Neural progenitor cell (in vitro differentiated cells): Measurements from ENCODE around the gene XPNPEP2. TPM values are rescaled to one million over a fixed set of nuclear protein-coding genes. Genes with fewer than 3 reads are reported as not detected.

Experiments
- DNase-seq: peaks from one replicate; pipeline ENCODE4 v3.0.0-alpha.2; 2016; ENCODE audit warnings: low spot score
- H2AFZ ChIP-seq: fragments of 200-600 bp; sonication (generic); replicated peaks from 2 replicates; pipeline ENCODE4 v1.6.1; 2016; ENCODE audit warnings: antibody characterized with exemption
- H3F3A ChIP-seq: fragments of 200-600 bp; sonication (generic); 2 replicates; pipeline ENCODE4 v1.6.1; 2016; ENCODE audit warnings: antibody characterized with exemption, low read depth
- H3K27ac ChIP-seq: fragments of 200-600 bp; sonication (generic); 2 replicates; pipeline ENCODE4 v1.5.1; 2016; ENCODE audit warnings: mild to moderate bottlenecking
- H3K27me3 ChIP-seq: fragments of 200-600 bp; sonication (generic); 2 replicates; pipeline ENCODE4 v1.6.1; 2016; ENCODE audit warnings: mild to moderate bottlenecking, moderate library complexity
- H3K36me3 ChIP-seq: fragments of 200-600 bp; sonication (generic); 2 replicates; pipeline ENCODE4 v1.5.1; 2016
- H3K4me1 ChIP-seq: fragments of 200-600 bp; sonication (generic); 2 replicates; pipeline ENCODE4 v1.6.1; 2016; ENCODE audit warnings: mixed run types
- H3K4me2 ChIP-seq: fragments of 200-600 bp; sonication (generic); 2 replicates; pipeline ENCODE4 v1.6.1; 2016
- H3K4me3 ChIP-seq: fragments of 200-600 bp; sonication (generic); 2 replicates; pipeline ENCODE4 v1.5.1; 2016
- H3K79me2 ChIP-seq: fragments of 200-600 bp; sonication (generic); 2 replicates; pipeline ENCODE4 v1.6.1; 2016; ENCODE audit warnings: low read depth
- H3K9ac ChIP-seq: fragments of 200-600 bp; sonication (generic); 2 replicates; pipeline ENCODE4 v1.6.1; 2016
- H3K9me3 ChIP-seq: fragments of 200-600 bp; sonication (generic); 2 replicates; pipeline ENCODE4 v1.5.1; 2016; ENCODE audit warnings: low read depth
- H4K20me1 ChIP-seq: fragments of 200-600 bp; sonication (generic); 2 replicates; pipeline ENCODE4 v1.6.1; 2016; ENCODE audit warnings: low read depth
- H3K27ac Mint-ChIP-seq: 3 replicates; pipeline ENCODE4 v1.8.0; 2021; ENCODE audit warnings: mixed read lengths
- H3K27me3 Mint-ChIP-seq: 2 replicates; pipeline ENCODE4 v1.8.0; 2022; ENCODE audit warnings: low read depth, mild to moderate bottlenecking, inconsistent platforms, moderate library complexity, mixed read lengths; ENCODE audit not compliant: insufficient read depth
- H3K36me3 Mint-ChIP-seq: 3 replicates; pipeline ENCODE4 v1.8.0; 2021; ENCODE audit warnings: mixed read lengths
- H3K4me1 Mint-ChIP-seq: 3 replicates; pipeline ENCODE4 v1.8.0; 2021; ENCODE audit warnings: mixed read lengths
- H3K4me3 Mint-ChIP-seq: 3 replicates; pipeline ENCODE4 v1.8.0; 2021; ENCODE audit warnings: mild to moderate bottlenecking, moderate library complexity, mixed read lengths
- H3K9me3 Mint-ChIP-seq: 3 replicates; pipeline ENCODE4 v1.8.0; 2020; ENCODE audit warnings: mixed read lengths
- CTCF ChIP-seq: fragments of 200-600 bp; sonication (generic); IDR thresholded peaks from 2 replicates; pipeline ENCODE4 v1.5.1; 2017; ENCODE audit warnings: antibody characterized with exemption, mild to moderate bottlenecking
- EZH2 ChIP-seq: fragments of 200-600 bp; sonication (generic); IDR thresholded peaks from 2 replicates; pipeline ENCODE4 v1.6.1; 2017; ENCODE audit warnings: antibody characterized with exemption, mild to moderate bottlenecking, moderate library complexity
- EZH2phosphoT487 ChIP-seq: fragments of 200-600 bp; sonication (generic); IDR thresholded peaks from 2 replicates; pipeline ENCODE4 v1.6.1; 2017; ENCODE audit warnings: antibody characterized with exemption
- total RNA-seq: library from RNA; depleted of rRNA; stranded (reverse); fragments of >200 nt; gene quantifications from 2 replicates; pipeline ENCODE4 v1.2.3, GENCODE V29; 2015; ENCODE audit warnings: low replicate concordance

The XPNPEP2 gene
- total RNA-seq, 1 donor from 2014 or later: 1.7 TPM

GRCh38 chrX:129760981-129761380 lies 22.2 kb downstream of the XPNPEP2 start:
- no peaks in the 10 kb centered on the region for H3K27me3 ChIP-seq
- no peaks in the 10 kb centered on the region for H3K36me3 Mint-ChIP-seq
- H3K4me1 ChIP-seq: no peaks in the 10 kb centered on the region
- no peaks in the 10 kb centered on the region for H4K20me1 ChIP-seq
- H3K4me1 Mint-ChIP-seq: peaks cover 18% of the 10 kb centered on the region
- H3K9me3 Mint-ChIP-seq: no peaks in the 10 kb centered on the region
- peaks cover 5% of the 10 kb centered on the region for H3K27me3 Mint-ChIP-seq
- no peak overlapping the region for H2AFZ ChIP-seq
- H3K4me2 ChIP-seq: no peak overlapping the region
- TF ChIP-seq EZH2 (no peak), EZH2phosphoT487 (no peak), CTCF (no peak)
- H3K9ac ChIP-seq: no peak overlapping the region
- no peak for DNase-seq
- no peak overlapping the region for H3K27ac ChIP-seq
- no peaks in the 10 kb centered on the region for H3K36me3 ChIP-seq
- no peaks in the 10 kb centered on the region for H3K9me3 ChIP-seq
- no peaks in the 10 kb centered on the region for H3F3A ChIP-seq
- no peak overlapping the region for H3K27ac Mint-ChIP-seq
- no peaks in the 10 kb centered on the region for H3K79me2 ChIP-seq
- no peak overlapping the region for H3K4me3 Mint-ChIP-seq
- H3K4me3 ChIP-seq: no peak overlapping the region

DNA sequence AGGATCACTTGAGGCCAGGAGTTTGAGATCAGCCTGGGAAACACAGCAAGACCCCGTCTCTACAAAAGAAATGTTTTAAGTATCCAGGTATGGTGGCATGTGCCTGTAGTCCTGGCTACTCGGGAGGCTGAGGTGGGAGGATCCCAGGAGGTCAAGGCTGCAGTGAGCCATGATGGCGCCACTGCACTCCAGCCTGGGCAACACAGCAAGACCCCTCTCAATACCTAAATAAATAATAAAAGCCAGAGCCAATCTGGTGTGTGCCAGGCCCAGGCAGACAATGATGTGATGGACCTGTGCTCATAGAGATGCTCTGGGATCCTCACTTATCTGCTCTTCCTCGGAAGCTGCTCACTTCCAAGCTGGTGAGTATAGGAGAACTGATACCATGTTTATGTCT lies 22.8 kb downstream of the XPNPEP2 start:
- no peak overlapping the region for H3K27ac Mint-ChIP-seq

GRCh38 chrX:129762448-129762847 lies 23.7 kb downstream of the XPNPEP2 start:
- no peak overlapping the region for H3K4me2 ChIP-seq
- H2AFZ ChIP-seq: no peak overlapping the region
- no peak for DNase-seq
- Mint-ChIP-seq H3K36me3 (no peaks in the 10 kb centered on the region), H3K4me1 (peaks cover 13% of the 10 kb centered on the region), H3K4me3 (no peak overlapping the region), H3K27ac (no peak overlapping the region), H3K9me3 (peaks cover 2% of the 10 kb centered on the region), H3K27me3 (peaks cover 5% of the 10 kb centered on the region)
- no peak overlapping the region for H3K27ac ChIP-seq
- H4K20me1 ChIP-seq: no peaks in the 10 kb centered on the region
- H3K9ac ChIP-seq: no peak overlapping the region
- no peaks in the 10 kb centered on the region for H3F3A ChIP-seq
- H3K4me3 ChIP-seq: no peak overlapping the region
- H3K36me3 ChIP-seq: no peaks in the 10 kb centered on the region
- H3K9me3 ChIP-seq: no peaks in the 10 kb centered on the region
- no peaks in the 10 kb centered on the region for H3K79me2 ChIP-seq
- no peaks in the 10 kb centered on the region for H3K4me1 ChIP-seq
- TF ChIP-seq EZH2phosphoT487 (no peak), EZH2 (no peak), CTCF (no peak)
- H3K27me3 ChIP-seq: no peaks in the 10 kb centered on the region

More for the DNA sequence above, 22.8 kb downstream of the XPNPEP2 start:
- Histone ChIP-seq H3K79me2 (no peaks in the 10 kb centered on the region), H4K20me1 (no peaks in the 10 kb centered on the region), H3K36me3 (no peaks in the 10 kb centered on the region), H2AFZ (no peak overlapping the region), H3K4me2 (no peak overlapping the region), H3K4me3 (no peak overlapping the region), H3F3A (no peaks in the 10 kb centered on the region), H3K9ac (no peak overlapping the region), H3K27ac (no peak overlapping the region), H3K27me3 (no peaks in the 10 kb centered on the region), H3K4me1 (no peaks in the 10 kb centered on the region), H3K9me3 (no peaks in the 10 kb centered on the region)
- H3K4me3 Mint-ChIP-seq: no peak overlapping the region
- TF ChIP-seq CTCF (no peak), EZH2 (no peak), EZH2phosphoT487 (no peak)
- H3K27me3 Mint-ChIP-seq: peaks cover 5% of the 10 kb centered on the region
- H3K36me3 Mint-ChIP-seq: no peaks in the 10 kb centered on the region
- H3K9me3 Mint-ChIP-seq: peaks cover 1% of the 10 kb centered on the region
- DNase-seq: no peak
- peaks cover 13% of the 10 kb centered on the region for H3K4me1 Mint-ChIP-seq
